IPS-20b (cell line): ENCODE data around the gene XAGE1A.
"Not testable (repeated sequence)": the region's sequence is repeated elsewhere in the genome, so short reads cannot be mapped to it uniquely, and the experiment has no call there.

ENCODE experiments used
- H3K27ac ChIP-seq: one replicate; pipeline ENCODE4 v1.5.1; 2013; ENCODE audit warnings: low read length
- H3K27me3 ChIP-seq: 2 replicates; pipeline ENCODE4 v1.6.1; 2013; ENCODE audit warnings: mild to moderate bottlenecking, low read length, inconsistent platforms; ENCODE audit not compliant: insufficient read depth
- H3K36me3 ChIP-seq: 2 replicates; pipeline ENCODE4 v1.6.1; 2013; ENCODE audit warnings: low read depth, mild to moderate bottlenecking, inconsistent platforms, low read length, moderate library complexity; ENCODE audit not compliant: insufficient read depth
- H3K4me1 ChIP-seq: 2 replicates; pipeline ENCODE4 v1.6.1; 2013; ENCODE audit warnings: mild to moderate bottlenecking, control low read depth, inconsistent platforms, low read length, moderate library complexity; ENCODE audit not compliant: insufficient read depth
- H3K4me3 ChIP-seq: 2 replicates; pipeline ENCODE4 v1.5.1; 2013; ENCODE audit warnings: mild to moderate bottlenecking, low read length, inconsistent platforms
- H3K9ac ChIP-seq: 2 replicates; pipeline ENCODE4 v1.6.1; 2013; ENCODE audit warnings: low read depth, mild to moderate bottlenecking, inconsistent platforms, low read length, moderate library complexity
- H3K9me3 ChIP-seq: 2 replicates; pipeline ENCODE4 v1.6.1; 2013; ENCODE audit warnings: mild to moderate bottlenecking, low read depth, low read length, inconsistent platforms; ENCODE audit not compliant: insufficient read depth

Gene XAGE1A

DNA sequence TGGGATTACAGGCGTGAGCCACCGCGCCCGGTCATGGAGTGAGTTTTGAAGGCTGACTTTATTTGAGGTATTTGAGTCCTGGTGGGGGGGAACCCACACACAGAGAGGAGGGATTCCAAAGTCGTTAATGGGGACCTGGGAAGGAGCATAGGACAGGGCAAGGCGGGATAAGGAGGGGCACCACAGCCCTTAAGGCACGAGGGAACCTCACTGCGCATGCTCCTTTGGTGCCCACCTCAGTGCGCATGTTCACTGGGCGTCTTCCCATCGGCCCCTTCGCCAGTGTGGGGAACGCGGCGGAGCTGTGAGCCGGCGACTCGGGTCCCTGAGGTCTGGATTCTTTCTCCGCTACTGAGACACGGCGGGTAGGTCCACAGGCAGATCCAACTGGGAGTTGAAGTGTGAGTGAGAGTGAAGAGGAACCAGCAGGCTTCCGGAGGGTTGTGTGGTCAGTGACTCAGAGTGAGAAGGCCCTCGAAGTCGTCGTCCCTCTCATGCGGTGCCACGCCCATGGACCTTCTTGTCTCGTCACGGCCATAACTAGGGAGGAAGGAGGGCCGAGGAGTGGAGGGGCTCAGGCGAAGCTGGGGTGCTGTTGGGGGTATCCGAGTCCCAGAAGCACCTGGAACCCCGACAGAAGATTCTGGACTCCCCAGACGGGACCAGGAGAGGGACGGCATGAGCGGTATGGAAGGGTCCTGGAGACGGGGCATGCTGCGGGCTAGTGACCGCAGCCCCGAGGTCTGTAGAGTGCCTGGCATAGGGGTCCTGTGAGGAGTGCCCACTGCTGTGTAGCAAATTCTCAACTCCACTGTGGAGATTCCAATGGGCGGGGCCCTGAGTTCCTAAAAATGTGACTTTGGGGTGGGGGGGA, at the start of gene XAGE1A:
Gene XAGE1A (plus strand): TSS at position 264 of the 874 bp plus-strand sequence. CDS start 1,554 bp downstream, outside the sequence.
- H3K9me3 ChIP-seq, H3K9ac ChIP-seq, H3K27ac ChIP-seq, H3K27me3 ChIP-seq, H3K4me1 ChIP-seq, H3K4me3 ChIP-seq, H3K36me3 ChIP-seq: not testable (repeated sequence)

DNA sequence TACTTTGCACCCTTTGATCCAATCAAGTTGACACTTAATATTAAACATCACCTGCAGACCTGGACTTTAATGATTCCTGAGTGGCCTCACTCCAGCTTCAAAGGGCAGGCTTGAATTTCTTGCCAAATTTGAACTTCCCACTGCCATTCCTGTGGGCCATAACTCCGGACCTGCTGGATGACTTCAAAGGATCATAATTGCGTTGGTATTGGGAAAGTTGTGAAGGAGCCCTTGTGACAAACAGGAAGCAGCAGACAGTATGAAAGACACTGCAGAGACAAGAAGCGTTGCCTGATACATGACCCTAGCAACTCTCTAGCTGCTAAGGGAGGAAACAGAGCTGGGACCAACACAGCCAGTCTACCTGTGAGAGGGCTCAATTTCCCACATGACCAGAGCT, 43.6 kb upstream of the XAGE1A start:
- H3K9me3 ChIP-seq, H3K27me3 ChIP-seq, H3K4me3 ChIP-seq, H3K36me3 ChIP-seq, H3K27ac ChIP-seq, H3K4me1 ChIP-seq, H3K9ac ChIP-seq: not testable (repeated sequence)

- not testable (repeated sequence) for H3K9ac ChIP-seq, H3K4me3 ChIP-seq, H3K36me3 ChIP-seq, H3K27me3 ChIP-seq, H3K9me3 ChIP-seq, H3K27ac ChIP-seq, H3K4me1 ChIP-seq
Measured at GRCh38 chrX:52471301-52471700, 24.3 kb upstream of the XAGE1A start.

- not testable (repeated sequence) for H3K9ac ChIP-seq, H3K36me3 ChIP-seq, H3K4me1 ChIP-seq, H3K9me3 ChIP-seq, H3K4me3 ChIP-seq, H3K27me3 ChIP-seq, H3K27ac ChIP-seq
Measured at GRCh38 chrX:52496419-52496772, 788 bp downstream of the XAGE1A start.

DNA sequence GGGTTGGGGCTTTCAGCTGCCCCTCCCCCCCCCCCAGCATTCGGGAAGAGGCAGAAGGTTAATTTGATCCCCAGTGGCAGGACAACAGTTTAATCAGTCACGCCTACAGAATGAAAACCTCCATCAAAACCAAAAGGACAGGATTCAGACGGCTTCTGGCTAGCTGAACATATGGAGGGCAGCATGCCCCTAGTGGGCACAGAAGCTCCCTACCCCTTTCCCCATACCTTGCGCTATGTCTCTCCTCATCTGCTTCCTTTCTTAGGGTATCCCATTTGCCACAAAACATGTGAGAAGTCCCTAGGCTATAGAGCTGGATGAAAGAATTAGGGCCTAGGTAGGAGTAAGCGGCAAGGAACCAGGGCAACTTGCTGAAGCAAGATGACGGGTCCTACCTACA, 5.8 kb downstream of the XAGE1A start:
- not testable (repeated sequence) for H3K4me3 ChIP-seq, H3K9me3 ChIP-seq, H3K4me1 ChIP-seq, H3K9ac ChIP-seq, H3K27ac ChIP-seq, H3K36me3 ChIP-seq, H3K27me3 ChIP-seq

GRCh38 chrX:52504551-52504950, 8.9 kb downstream of the XAGE1A start:
- Histone ChIP-seq H3K9ac (no peak overlapping the region), H3K27me3 (no peaks in the 10 kb centered on the region), H3K27ac (no peak overlapping the region), H3K4me3 (no peak overlapping the region), H3K36me3 (no peaks in the 10 kb centered on the region), H3K4me1 (no peaks in the 10 kb centered on the region), H3K9me3 (no peaks in the 10 kb centered on the region)

DNA sequence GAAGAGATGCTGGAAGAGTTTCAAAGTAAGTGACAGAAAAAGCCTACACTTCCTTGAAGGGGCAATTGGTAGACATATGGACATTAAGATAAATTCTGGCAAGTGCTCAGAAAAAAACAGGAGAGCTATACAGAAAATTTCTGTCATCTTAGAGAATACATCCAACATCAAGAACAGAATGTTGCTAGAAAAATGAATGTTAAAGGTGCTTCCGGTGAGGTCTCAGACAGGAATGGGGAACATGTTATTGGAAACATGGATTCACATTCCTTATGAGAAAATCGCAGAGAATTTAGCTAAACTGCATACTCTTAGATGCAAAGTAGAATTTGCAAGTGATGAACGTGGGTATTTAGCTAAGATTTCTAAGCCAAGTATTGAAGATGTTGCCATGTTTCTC, 11.7 kb downstream of the XAGE1A start:
- Histone ChIP-seq H3K27me3 (no peaks in the 10 kb centered on the region), H3K9ac (no peak overlapping the region), H3K4me3 (no peak overlapping the region), H3K27ac (no peak overlapping the region), H3K36me3 (no peaks in the 10 kb centered on the region), H3K9me3 (no peaks in the 10 kb centered on the region), H3K4me1 (no peaks in the 10 kb centered on the region)

DNA sequence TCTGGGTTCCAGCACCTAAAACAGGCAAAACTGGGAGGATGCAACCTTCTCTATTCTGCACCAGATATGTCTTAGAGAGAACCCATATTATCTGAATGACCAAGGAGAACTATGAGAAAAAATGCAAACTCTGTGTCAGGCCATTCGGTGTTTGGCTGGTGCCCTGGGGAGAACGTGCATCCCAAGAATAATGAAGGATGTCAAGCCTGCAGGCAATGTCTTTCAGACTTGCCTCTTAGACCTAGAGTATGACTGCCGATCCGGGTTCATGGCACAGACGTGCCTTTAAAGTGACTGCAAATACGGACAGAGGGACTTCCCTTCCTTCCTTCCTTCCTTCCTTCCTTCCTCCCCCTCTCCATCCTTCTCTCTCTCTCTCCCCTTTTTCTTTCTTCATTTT, 14.3 kb downstream of the XAGE1A start:
- Histone ChIP-seq H3K9ac (no peak overlapping the region), H3K9me3 (no peaks in the 10 kb centered on the region), H3K4me3 (no peak overlapping the region), H3K36me3 (no peaks in the 10 kb centered on the region), H3K27ac (no peak overlapping the region), H3K27me3 (no peaks in the 10 kb centered on the region), H3K4me1 (no peaks in the 10 kb centered on the region)

DNA sequence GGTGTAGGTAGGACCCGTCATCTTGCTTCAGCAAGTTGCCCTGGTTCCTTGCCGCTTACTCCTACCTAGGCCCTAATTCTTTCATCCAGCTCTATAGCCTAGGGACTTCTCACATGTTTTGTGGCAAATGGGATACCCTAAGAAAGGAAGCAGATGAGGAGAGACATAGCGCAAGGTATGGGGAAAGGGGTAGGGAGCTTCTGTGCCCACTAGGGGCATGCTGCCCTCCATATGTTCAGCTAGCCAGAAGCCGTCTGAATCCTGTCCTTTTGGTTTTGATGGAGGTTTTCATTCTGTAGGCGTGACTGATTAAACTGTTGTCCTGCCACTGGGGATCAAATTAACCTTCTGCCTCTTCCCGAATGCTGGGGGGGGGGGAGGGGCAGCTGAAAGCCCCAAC, 15.5 kb downstream of the XAGE1A start:
- not testable (repeated sequence) for H3K27ac ChIP-seq, H3K4me1 ChIP-seq, H3K9ac ChIP-seq, H3K4me3 ChIP-seq, H3K27me3 ChIP-seq, H3K36me3 ChIP-seq, H3K9me3 ChIP-seq

- H3K4me1 ChIP-seq, H3K36me3 ChIP-seq, H3K27ac ChIP-seq, H3K4me3 ChIP-seq, H3K9ac ChIP-seq, H3K9me3 ChIP-seq, H3K27me3 ChIP-seq: not testable (repeated sequence)
Measured at GRCh38 chrX:52516110-52516986, 20.7 kb downstream of the XAGE1A start.

DNA sequence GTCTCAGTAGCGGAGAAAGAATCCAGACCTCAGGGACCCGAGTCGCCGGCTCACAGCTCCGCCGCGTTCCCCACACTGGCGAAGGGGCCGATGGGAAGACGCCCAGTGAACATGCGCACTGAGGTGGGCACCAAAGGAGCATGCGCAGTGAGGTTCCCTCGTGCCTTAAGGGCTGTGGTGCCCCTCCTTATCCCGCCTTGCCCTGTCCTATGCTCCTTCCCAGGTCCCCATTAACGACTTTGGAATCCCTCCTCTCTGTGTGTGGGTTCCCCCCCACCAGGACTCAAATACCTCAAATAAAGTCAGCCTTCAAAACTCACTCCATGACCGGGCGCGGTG, 21.3 kb downstream of the XAGE1A start, which contains the start of gene XAGE1B:
Gene XAGE1B (minus strand): TSS at position 77 of the 339 bp plus-strand sequence. CDS start 1,536 bp downstream, outside the sequence.
- not testable (repeated sequence) for H3K27ac ChIP-seq, H3K9ac ChIP-seq, H3K36me3 ChIP-seq, H3K9me3 ChIP-seq, H3K27me3 ChIP-seq, H3K4me3 ChIP-seq, H3K4me1 ChIP-seq

DNA sequence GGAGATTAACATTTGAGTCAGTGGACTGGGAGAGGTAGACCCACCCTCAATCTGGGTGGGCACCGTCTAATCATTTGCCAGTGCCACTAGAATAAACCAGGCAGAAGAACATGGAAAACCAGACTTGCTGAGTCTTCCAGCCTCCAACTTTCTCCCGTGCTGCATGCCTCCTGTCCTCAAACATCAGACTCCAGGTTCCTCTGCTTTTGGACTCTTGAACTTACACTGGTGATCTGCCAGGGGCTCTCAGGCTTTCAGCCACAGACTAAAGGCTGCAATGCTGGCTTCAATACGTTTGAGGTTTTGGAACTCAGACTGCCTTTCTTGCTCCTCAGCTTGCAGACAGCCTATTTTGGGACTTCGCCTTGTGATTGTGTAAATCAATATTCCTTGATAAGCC, 45.4 kb downstream of the XAGE1A start:
- not testable (repeated sequence) for H3K27me3 ChIP-seq

More for the DNA sequence above, 45.4 kb downstream of the XAGE1A start:
- H3K27ac ChIP-seq, H3K9me3 ChIP-seq, H3K4me3 ChIP-seq, H3K36me3 ChIP-seq, H3K9ac ChIP-seq, H3K4me1 ChIP-seq: not testable (repeated sequence)
